Stimulated activated CD8-positive, alpha-beta memory T cell treated with anti-CD3 and anti-CD28 coated beads, Interleukin-7, amount 100 ng/mL, for 48 hours (primary cell): ENCODE data around the gene COL9A2.

Source experiments
- DNase-seq, 2 donors: peaks; one replicate each; pipeline ENCODE4 v3.0.0-alpha.2; 2020; ENCODE audit warnings: low read depth in 1 of 2; ENCODE audit errors: extremely low read depth in 1 of 2

The COL9A2 gene

GRCh38 chr1:40305451-40305850 is 11.6 kb downstream of the COL9A2 start:
- no peak for DNase-seq

- no peak for DNase-seq
These were observed 13.3 kb downstream of the COL9A2 start for GRCh38 chr1:40303790-40304189.

GRCh38 chr1:40303051-40303771 is 13.9 kb downstream of the COL9A2 start:
- no peak for DNase-seq

GRCh38 chr1:40302475-40302874 is 14.6 kb downstream of the COL9A2 start:
- no peak for DNase-seq

GRCh38 chr1:40301541-40302299 is 15.4 kb downstream of the COL9A2 start:
- no peak for DNase-seq

- no peak for DNase-seq
These were observed 16.0 kb downstream of the COL9A2 start for GRCh38 chr1:40301066-40301465.

GRCh38 chr1:40300651-40301050 is 16.4 kb downstream of the COL9A2 start:
- no peak for DNase-seq

- DNase-seq: no peak
These were observed 16.9 kb downstream of the COL9A2 start for GRCh38 chr1:40300249-40300567.

GRCh38 chr1:40299366-40300248 is 17.5 kb downstream of the COL9A2 start:
- no peak for DNase-seq

GRCh38 chr1:40291293-40291692 is 25.8 kb downstream of the COL9A2 start:
- no peak for DNase-seq

- no peak for DNase-seq
These were observed 35.2 kb downstream of the COL9A2 start for GRCh38 chr1:40281853-40282252.

GRCh38 chr1:40276122-40276521 is 41.0 kb downstream of the COL9A2 start:
- no peak for DNase-seq

GRCh38 chr1:40274331-40274730 is 42.8 kb downstream of the COL9A2 start:
- no peak for DNase-seq

GRCh38 chr1:40273547-40274166 is 43.4 kb downstream of the COL9A2 start:
- DNase-seq: no peak

GRCh38 chr1:40272653-40273213 is 44.4 kb downstream of the COL9A2 start:
- DNase-seq: no peak

- peak in 1 of 2 donors; percentile 12 for DNase-seq
These were observed 46.8 kb downstream of the COL9A2 start for GRCh38 chr1:40270152-40270834.

GRCh38 chr1:40268211-40268610 is 48.9 kb downstream of the COL9A2 start:
- no peak for DNase-seq

- DNase-seq: no peak
These were observed 49.3 kb downstream of the COL9A2 start for GRCh38 chr1:40267767-40268187.

- DNase-seq: no peak
These were observed 50.1 kb downstream of the COL9A2 start for GRCh38 chr1:40266786-40267535.
